Measurements from ENCODE around the gene LYPD3. TPM values are rescaled to one million over a fixed set of nuclear protein-coding genes. Genes with fewer than 3 reads are reported as not detected.

Gene LYPD3
- total RNA-seq, 2 donors from 2014 or later, result 9.8 to 27.6 TPM

- Histone ChIP-seq H3K27ac (no peak overlapping the region), H3K4me1 (replicated peaks) (no peaks in the 10 kb centered on the region), H3K36me3 (no peaks in the 10 kb centered on the region), H3K4me3 (no peak overlapping the region), H3K9me3 (no peaks in the 10 kb centered on the region), H3K27me3 (replicated peaks; ENCODE audit: insufficient read depth) (no peaks in the 10 kb centered on the region)
- TF ChIP-seq POLR2A (IDR thresholded peaks at IDR 0.05) (no peak), POLR2AphosphoS5 (IDR thresholded peaks at IDR 0.05) (no peak), CTCF (IDR thresholded peaks at IDR 0.05) (no peak)
- DNase-seq (ENCODE audit: low spot score), result no peak
- intact Hi-C loops (cut with DNase I), result no loop called here
- WGBS, result 59% methylated on average over 10 of the region's 10 CpGs
Observed at GRCh38 chr19:43470288-43470687, 4.9 kb upstream of the LYPD3 start.

GRCh38 chr19:43469160-43469480, 3.7 kb upstream of the LYPD3 start:
- Histone ChIP-seq H3K4me3 (no peak overlapping the region), H3K36me3 (no peaks in the 10 kb centered on the region), H3K9me3 (no peaks in the 10 kb centered on the region), H3K27ac (no peak overlapping the region), H3K4me1 (replicated peaks) (no peaks in the 10 kb centered on the region), H3K27me3 (replicated peaks; ENCODE audit: insufficient read depth) (no peaks in the 10 kb centered on the region)
- DNase-seq (ENCODE audit: low spot score), result no peak
- TF ChIP-seq POLR2A (IDR thresholded peaks at IDR 0.05) (no peak), POLR2AphosphoS5 (IDR thresholded peaks at IDR 0.05) (no peak), CTCF (IDR thresholded peaks at IDR 0.05) (no peak)
- intact Hi-C loops (cut with DNase I), result no loop called here
- 70% methylated on average over 1 of the region's 1 CpG for WGBS

- Histone ChIP-seq H3K9me3 (no peaks in the 10 kb centered on the region), H3K36me3 (no peaks in the 10 kb centered on the region), H3K4me3 (no peak overlapping the region), H3K27ac (no peak overlapping the region), H3K27me3 (replicated peaks; ENCODE audit: insufficient read depth) (no peaks in the 10 kb centered on the region), H3K4me1 (replicated peaks) (no peaks in the 10 kb centered on the region)
- TF ChIP-seq POLR2AphosphoS5 (IDR thresholded peaks at IDR 0.05), result no peak
- TF ChIP-seq POLR2A (IDR thresholded peaks at IDR 0.05), result no peak
- intact Hi-C loops (cut with DNase I), result no loop called here
- DNase-seq (ENCODE audit: low spot score), result no peak
- WGBS, result 97% methylated on average over 4 of the region's 4 CpGs
Observed at GRCh38 chr19:43468354-43469159, 3.1 kb upstream of the LYPD3 start.

GRCh38 chr19:43467730-43468129, 2.3 kb upstream of the LYPD3 start:
- no peak for DNase-seq (ENCODE audit: low spot score)
- no peaks in the 10 kb centered on the region for H3K4me1 ChIP-seq (replicated peaks)
- no peaks in the 10 kb centered on the region for H3K27me3 ChIP-seq (replicated peaks; ENCODE audit: insufficient read depth)
- intact Hi-C loops (cut with DNase I), result no loop called here
- H3K36me3 ChIP-seq, result no peaks in the 10 kb centered on the region
- no peak overlapping the region for H3K27ac ChIP-seq
- no peak overlapping the region for H3K4me3 ChIP-seq
- TF ChIP-seq POLR2AphosphoS5 (IDR thresholded peaks at IDR 0.05) (no peak), CTCF (IDR thresholded peaks at IDR 0.05) (no peak), POLR2A (IDR thresholded peaks at IDR 0.05) (no peak)
- no peaks in the 10 kb centered on the region for H3K9me3 ChIP-seq
- 82% methylated on average over 4 of the region's 4 CpGs for WGBS

- intact Hi-C loops (cut with DNase I), result no loop called here
- 80% methylated on average over 6 of the region's 6 CpGs for WGBS
- no peak overlapping the region for H3K4me3 ChIP-seq
- no peak for DNase-seq (ENCODE audit: low spot score)
- no peaks in the 10 kb centered on the region for H3K36me3 ChIP-seq
- H3K9me3 ChIP-seq, result no peaks in the 10 kb centered on the region
- TF ChIP-seq POLR2AphosphoS5 (IDR thresholded peaks at IDR 0.05) (no peak), POLR2A (IDR thresholded peaks at IDR 0.05) (no peak), CTCF (IDR thresholded peaks at IDR 0.05) (no peak)
- H3K27ac ChIP-seq, result no peak overlapping the region
- no peaks in the 10 kb centered on the region for H3K27me3 ChIP-seq (replicated peaks; ENCODE audit: insufficient read depth)
- H3K4me1 ChIP-seq (replicated peaks), result no peaks in the 10 kb centered on the region
Observed at GRCh38 chr19:43467276-43467675, 1.9 kb upstream of the LYPD3 start.

Data from prostate gland (tissue), 2 donors.